GM23248 (cell line): ENCODE measurements around the gene GTF2IRD1.

Experiments used
- EZH2 ChIP-seq: fragments of 200-600 bp; sonication (generic); IDR thresholded peaks from 2 replicates; pipeline ENCODE4 v1.6.1; 2018; ENCODE audit warnings: antibody characterized with exemption, mild to moderate bottlenecking; ENCODE audit not compliant: insufficient read depth, poor library complexity, severe bottlenecking
- EZH2phosphoT487 ChIP-seq: fragments of 200-600 bp; sonication (generic); IDR thresholded peaks from 2 replicates; pipeline ENCODE4 v1.6.1; 2018; ENCODE audit warnings: antibody characterized with exemption, moderate library complexity, mild to moderate bottlenecking, low read depth; ENCODE audit not compliant: insufficient read depth

DNA sequence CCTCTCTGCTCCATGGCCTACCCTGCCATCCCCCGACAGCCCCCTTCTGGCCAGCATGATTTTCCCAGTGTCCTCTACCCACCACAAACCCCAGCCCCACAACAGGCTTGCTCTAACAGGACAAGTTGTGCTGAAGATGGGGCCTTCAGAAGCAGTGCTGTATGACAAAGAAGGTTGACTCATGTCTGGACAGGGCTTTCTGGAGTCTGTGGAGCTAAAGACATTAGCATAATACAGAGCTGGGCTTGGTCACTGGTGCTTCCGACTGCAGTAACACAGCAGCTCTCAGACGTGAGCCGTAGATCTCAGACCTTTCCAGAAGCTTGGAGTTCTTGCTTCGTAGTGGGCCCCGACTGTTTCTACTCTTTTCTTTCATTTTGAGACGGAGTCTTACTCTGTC lies 100.5 kb downstream of the GTF2IRD1 start:
- TF ChIP-seq EZH2phosphoT487 (no peak), EZH2 (no peak)
